Measurements from ENCODE around the gene SLC9A1.

Gene SLC9A1

GRCh38 chr1:27102707-27103468 is 52.0 kb downstream of the SLC9A1 start:
- DNase-seq (ENCODE audit: low read depth), result no peak

GRCh38 chr1:27102134-27102706 is 52.7 kb downstream of the SLC9A1 start:
- no peak for DNase-seq (ENCODE audit: low read depth)

GRCh38 chr1:27101696-27102095 is 53.2 kb downstream of the SLC9A1 start:
- no peak for DNase-seq (ENCODE audit: low read depth)

DNA sequence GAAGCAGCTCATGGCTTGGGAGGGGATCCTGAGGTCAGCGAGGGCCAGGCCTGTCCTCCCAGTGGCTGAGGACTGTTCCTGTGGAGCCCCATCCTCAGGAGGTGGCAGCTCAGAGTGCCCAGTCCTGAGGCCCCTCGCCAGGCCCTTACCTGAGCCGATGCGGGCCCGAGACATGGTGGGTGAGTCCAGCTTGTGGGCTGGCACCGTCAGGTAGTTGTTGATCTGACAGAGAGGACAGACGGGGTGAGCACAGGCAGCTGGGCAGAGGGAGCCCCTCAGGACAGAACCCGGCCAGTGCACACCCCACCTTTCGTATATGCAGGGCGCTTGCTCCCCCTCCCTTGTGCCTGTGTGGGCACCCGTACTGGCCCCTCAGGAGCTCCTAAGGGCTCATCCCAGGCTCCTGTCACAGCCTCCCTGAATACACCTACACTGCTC is 53.9 kb downstream of the SLC9A1 start:
- no peak for DNase-seq (ENCODE audit: low read depth)

- no peak for DNase-seq (ENCODE audit: low read depth)
These were observed 54.4 kb downstream of the SLC9A1 start for GRCh38 chr1:27100335-27101053.

DNA sequence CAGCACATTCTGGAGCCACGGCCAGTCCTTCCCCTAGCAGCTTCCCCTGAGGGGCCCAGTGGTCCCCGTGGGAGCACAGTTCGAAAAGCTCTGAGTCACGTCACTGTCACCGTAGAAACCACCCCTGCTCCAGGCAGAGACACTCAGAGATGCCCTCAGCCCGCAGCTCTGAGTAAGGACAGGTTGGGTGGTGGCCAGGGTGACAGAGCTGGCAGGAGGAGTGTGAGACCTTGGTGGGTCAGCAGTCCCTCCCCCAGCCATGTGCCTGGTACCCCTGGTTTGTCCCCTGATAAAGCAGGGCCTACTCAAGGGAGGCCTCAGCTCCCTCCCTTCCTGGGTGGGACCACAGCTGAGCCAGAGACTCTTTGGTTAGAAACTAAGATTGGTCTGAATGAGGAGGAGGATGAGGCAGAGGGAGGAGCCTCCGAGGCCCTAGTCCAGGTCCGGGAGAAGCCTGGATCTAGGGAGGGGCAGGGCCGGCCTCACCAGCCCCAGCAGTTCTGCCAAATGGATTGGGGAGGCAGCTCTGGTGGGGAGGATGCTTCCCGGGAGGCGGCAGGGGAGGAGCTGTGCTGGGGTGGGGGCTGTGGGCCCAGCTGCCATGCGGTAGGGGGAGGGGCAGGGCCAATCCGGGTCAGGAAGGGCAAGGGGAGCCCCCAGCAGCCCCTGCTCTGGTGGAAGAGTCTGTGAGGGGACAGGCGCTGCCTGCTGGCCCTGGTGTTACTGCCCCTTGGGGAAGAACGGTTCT is 55.2 kb downstream of the SLC9A1 start:
- DNase-seq (ENCODE audit: low read depth), result peak; percentile 48

- DNase-seq (ENCODE audit: low read depth), result no peak
These were observed 55.8 kb downstream of the SLC9A1 start for GRCh38 chr1:27099135-27099586.

GRCh38 chr1:27098431-27099134 is 56.3 kb downstream of the SLC9A1 start:
- no peak for DNase-seq (ENCODE audit: low read depth)

GRCh38 chr1:27097484-27097917 is 57.4 kb downstream of the SLC9A1 start:
- peak; percentile 56 for DNase-seq (ENCODE audit: low read depth)

- DNase-seq (ENCODE audit: low read depth), result no peak
These were observed 59.3 kb downstream of the SLC9A1 start for GRCh38 chr1:27095576-27095975.

GRCh38 chr1:27092888-27093287 is 62.0 kb downstream of the SLC9A1 start:
- DNase-seq (ENCODE audit: low read depth), result no peak

- DNase-seq (ENCODE audit: low read depth), result no peak
These were observed 64.0 kb downstream of the SLC9A1 start for GRCh38 chr1:27090911-27091310.

DNA sequence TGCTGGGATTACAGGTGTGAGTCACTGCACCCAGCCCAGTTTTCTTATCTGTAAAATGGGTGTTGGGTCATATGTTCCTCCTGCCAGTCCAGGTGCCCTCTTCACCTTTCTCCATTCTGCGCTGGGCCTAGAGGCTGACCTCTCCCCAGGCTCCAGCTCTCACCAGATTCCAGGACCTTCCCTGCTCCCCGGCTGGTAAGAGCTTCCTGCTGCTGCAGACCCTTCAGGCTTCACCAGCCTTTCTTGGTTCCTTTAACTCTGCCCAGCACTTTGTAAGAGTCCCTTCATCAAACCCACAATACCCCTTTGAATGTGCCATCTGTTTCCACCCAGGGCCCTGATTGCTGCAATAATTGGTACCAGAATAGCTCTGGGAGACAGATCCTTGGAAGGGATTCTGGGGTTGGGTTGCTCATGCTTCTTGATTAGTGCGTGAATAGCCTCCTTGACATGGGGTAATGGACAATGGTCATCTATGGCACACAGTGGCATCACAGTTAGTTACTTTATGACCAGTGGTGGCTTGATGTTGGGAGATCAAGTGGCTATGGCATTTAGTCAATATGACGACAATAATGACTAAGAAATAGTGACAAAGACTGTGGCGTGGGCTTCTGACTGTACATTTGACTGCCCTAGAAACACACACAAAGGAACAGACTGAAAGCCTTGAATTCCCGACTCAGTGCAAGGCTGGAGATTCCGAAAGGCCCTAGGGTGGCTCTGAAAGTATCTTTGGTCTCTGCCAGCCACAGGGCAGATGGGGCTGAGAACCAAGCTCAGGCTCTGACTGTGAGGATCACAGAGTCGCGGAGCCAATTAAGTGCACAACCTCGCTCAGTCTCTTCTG is 67.3 kb downstream of the SLC9A1 start:
- no peak for DNase-seq (ENCODE audit: low read depth)

DNA sequence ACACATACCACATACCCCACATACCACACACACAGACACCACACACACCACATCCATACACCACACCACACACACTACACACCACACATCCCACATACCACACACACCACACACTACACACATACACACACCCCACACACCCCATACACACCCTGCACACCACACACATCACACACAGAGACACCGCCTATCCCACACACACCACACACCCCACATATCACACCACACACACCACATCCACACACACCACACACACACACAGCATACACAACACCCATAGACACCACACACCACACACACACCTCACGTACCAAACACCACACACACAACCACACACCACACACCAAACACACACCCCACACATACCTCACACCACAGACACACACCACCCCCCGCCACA is 68.3 kb downstream of the SLC9A1 start:
- no peak for DNase-seq (ENCODE audit: low read depth)

DNA sequence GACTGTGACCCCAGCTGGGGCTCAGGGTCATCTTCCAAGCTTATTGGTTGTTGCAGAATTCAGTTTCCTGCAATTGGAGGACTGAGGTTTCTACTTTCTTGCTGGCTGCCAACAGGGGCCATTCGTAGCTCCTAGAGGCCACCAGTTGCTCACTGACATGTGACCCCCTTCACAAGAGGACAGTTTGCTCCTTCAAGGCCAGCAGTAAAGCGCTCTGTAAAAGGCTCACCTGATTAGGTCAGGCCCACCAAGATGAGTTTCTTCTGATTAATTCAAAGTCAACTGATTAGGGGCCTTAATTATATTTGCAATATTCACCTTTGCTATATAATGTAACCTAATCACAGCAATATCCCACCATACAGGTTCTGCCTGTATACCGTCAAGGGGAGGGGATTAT is 68.9 kb downstream of the SLC9A1 start:
- DNase-seq (ENCODE audit: low read depth), result no peak

DNA sequence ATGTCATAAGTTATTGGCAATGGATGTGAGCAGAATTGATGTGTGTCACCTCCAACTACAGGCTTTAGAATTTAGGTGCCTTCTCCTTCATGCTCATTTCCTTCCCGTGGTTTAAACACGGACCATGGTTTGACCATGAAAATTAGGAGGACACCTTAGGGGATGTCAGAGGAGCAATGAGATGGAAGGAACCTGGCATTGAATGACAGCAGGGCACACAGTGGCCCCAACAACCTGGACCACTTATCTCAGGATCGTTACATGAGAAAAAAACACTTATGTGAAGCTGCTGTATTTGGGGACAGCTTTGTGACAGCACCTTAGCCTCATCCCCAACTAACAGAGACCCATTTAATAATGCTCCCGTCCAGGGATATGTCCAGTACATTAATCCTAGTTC is 70.8 kb downstream of the SLC9A1 start:
- no peak for DNase-seq (ENCODE audit: low read depth)

- no peak for DNase-seq (ENCODE audit: low read depth)
These were observed 77.0 kb downstream of the SLC9A1 start for GRCh38 chr1:27077968-27078367.

DNA sequence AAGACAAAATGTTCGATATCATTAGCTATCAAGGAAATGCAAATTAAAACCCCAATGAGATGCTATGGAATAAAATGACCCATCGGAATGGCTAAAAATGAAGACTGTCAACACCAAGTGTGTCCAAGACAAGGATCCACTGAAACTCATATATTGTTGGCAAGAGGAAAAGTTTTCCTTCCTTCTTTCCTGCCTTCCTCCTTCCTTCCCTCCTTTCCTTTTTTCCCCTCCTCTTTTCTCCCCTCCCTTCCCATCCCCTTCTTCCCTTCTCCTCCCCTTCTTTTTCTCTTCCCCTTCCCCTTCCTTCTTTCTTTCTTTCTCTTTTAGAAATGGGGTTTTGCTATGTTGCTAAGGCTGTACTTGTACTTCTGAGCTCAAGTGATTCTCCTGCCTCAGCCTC is 78.1 kb downstream of the SLC9A1 start:
- DNase-seq (ENCODE audit: low read depth), result no peak

GRCh38 chr1:27074175-27074780 is 80.6 kb downstream of the SLC9A1 start:
- no peak for DNase-seq (ENCODE audit: low read depth)

- no peak for DNase-seq (ENCODE audit: low read depth)
These were observed 83.9 kb downstream of the SLC9A1 start for GRCh38 chr1:27071049-27071416.

All from HS-27A (cell line).